H1 (cell line): ENCODE results near the gene HINT3. TPM values are rescaled to one million over a fixed set of nuclear protein-coding genes. Genes with fewer than 3 reads are reported as not detected.

Experiments
- CTCF ChIA-PET: fragments of 300-600 bp; sonication (Branson Sonifier 250); formaldehyde crosslinking; loops from one replicate; lab custom pipeline; 2021; ENCODE audit not compliant: partially characterized antibody; lab: Charles Lee
- POLR2A ChIA-PET: fragments of 300-600 bp; sonication (Branson Sonifier 250); formaldehyde crosslinking; loops from one replicate; lab custom pipeline; 2021; ENCODE audit warnings: inconsistent platforms; ENCODE audit not compliant: partially characterized antibody; lab: Charles Lee
- DNase-seq, 2 experiments: peaks; one replicate each; pipeline versions ENCODE4 v3.0.0 to v3.0.0-alpha.2; 2010 to 2022; ENCODE audit warnings: low spot score in 2 of 2, low read depth in 1 of 2, mixed read lengths in 1 of 2
- FAIRE-seq: peaks from 2 replicates; lab custom pipeline; 2011; peaks lifted over from hg19 to GRCh38; lab: Jason Lieb, UNC
- H2AFZ ChIP-seq: 2 replicates; pipeline ENCODE4 v1.8.1; 2012; ENCODE audit warnings: low read length, inconsistent platforms
- H2AK5ac ChIP-seq: 2 replicates; pipeline ENCODE4 v1.6.1; 2013; ENCODE audit warnings: low read depth, low read length
- H2BK120ac ChIP-seq: replicated peaks from 2 replicates; pipeline ENCODE3; 2013; ENCODE audit warnings: low read depth, low read length, inconsistent platforms
- H2BK12ac ChIP-seq: 2 replicates; pipeline ENCODE4 v1.6.1; 2013; ENCODE audit warnings: low read depth, low read length
- H2BK15ac ChIP-seq: 2 replicates; pipeline ENCODE4 v1.6.1; 2013; ENCODE audit warnings: low read length
- H2BK20ac ChIP-seq: 2 replicates; pipeline ENCODE4 v1.6.1; 2013; ENCODE audit warnings: low read length
- H2BK5ac ChIP-seq: 2 replicates; pipeline ENCODE4 v1.6.1; 2013; ENCODE audit warnings: low read depth, low read length
- H3K14ac ChIP-seq: 2 replicates; pipeline ENCODE4 v1.6.1; 2013; ENCODE audit warnings: inconsistent platforms; ENCODE audit not compliant: insufficient read length
- H3K18ac ChIP-seq: 2 replicates; pipeline ENCODE4 v1.6.1; 2013; ENCODE audit warnings: low read length; ENCODE audit errors: extremely low read depth
- H3K23ac ChIP-seq: 2 replicates; pipeline ENCODE4 v1.6.1; 2013; ENCODE audit warnings: inconsistent platforms; ENCODE audit not compliant: insufficient read length
- H3K23me2 ChIP-seq: 2 replicates; pipeline ENCODE4 v1.6.1; 2013; ENCODE audit warnings: low read depth, low read length
- H3K27ac ChIP-seq: 2 replicates; pipeline ENCODE4 v1.6.1; 2011; ENCODE audit warnings: low read depth, low read length, inconsistent platforms
- H3K27me3 ChIP-seq, 4 experiments: replicated peaks in 1 of 4; 1 replicate in 1 of 4; 2 replicates in 3 of 4; pipeline versions ENCODE4 v1.6.1 to v1.8.1; 2011 to 2013; ENCODE audit warnings: low read length in 3 of 4, mild to moderate bottlenecking in 3 of 4, inconsistent platforms in 2 of 4, mixed read lengths in 2 of 4, moderate library complexity in 1 of 4; ENCODE audit not compliant: control insufficient read depth in 3 of 4, insufficient read depth in 3 of 4; ENCODE audit errors: extremely low read depth in 1 of 4
- H3K36me3 ChIP-seq, 4 experiments: 2 replicates each; pipeline versions ENCODE4 v1.6.1 to v1.8.1; 2011 to 2013; ENCODE audit warnings: mild to moderate bottlenecking in 4 of 4, low read length in 3 of 4, moderate library complexity in 2 of 4, control low read depth in 1 of 4, inconsistent platforms in 1 of 4; ENCODE audit not compliant: insufficient read depth in 4 of 4, control insufficient read depth in 2 of 4
- H3K4ac ChIP-seq: replicated peaks from 2 replicates; pipeline ENCODE3; 2013; ENCODE audit warnings: low read length, low read depth, mixed read lengths, inconsistent platforms; ENCODE audit not compliant: insufficient read length
- H3K4me1 ChIP-seq, 4 experiments: replicated peaks in 1 of 4; 1 replicate in 1 of 4; 2 replicates in 3 of 4; pipeline versions ENCODE4 v1.6.1 to v1.8.1; 2011 to 2013; ENCODE audit warnings: low read length in 3 of 4, inconsistent platforms in 2 of 4, mixed read lengths in 1 of 4; ENCODE audit not compliant: insufficient read depth in 4 of 4, control insufficient read depth in 3 of 4
- H3K4me2 ChIP-seq, 2 experiments: 2 replicates each; pipeline versions ENCODE4 v1.6.1 to v1.8.1; 2011 to 2013; ENCODE audit warnings: low read depth in 2 of 2, low read length in 2 of 2, control low read depth in 1 of 2, inconsistent platforms in 1 of 2, mild to moderate bottlenecking in 1 of 2; ENCODE audit not compliant: insufficient read depth in 1 of 2
- H3K4me3 ChIP-seq, 4 experiments: fragments of 200-600, 300-600 bp in 1 of 4; sonication (generic), shearing (Covaris generic), sonication (Bioruptor Twin) in 1 of 4; 2 replicates each; pipeline versions ENCODE4 v1.5.1 to v1.8.1; 2011 to 2016; ENCODE audit warnings: low read length in 4 of 4, low read depth in 3 of 4, control low read depth in 2 of 4, inconsistent platforms in 2 of 4, mild to moderate bottlenecking in 2 of 4, mixed read lengths in 1 of 4, moderate library complexity in 1 of 4; ENCODE audit not compliant: insufficient read depth in 2 of 4; ENCODE audit errors: extremely low read depth in 1 of 4
- H3K56ac ChIP-seq: replicated peaks from 2 replicates; pipeline ENCODE3; 2013; ENCODE audit warnings: low read depth, mild to moderate bottlenecking, mixed read lengths, low read length, inconsistent platforms; ENCODE audit not compliant: insufficient read length
- H3K79me1 ChIP-seq: 2 replicates; pipeline ENCODE4 v1.6.1; 2013; ENCODE audit warnings: low read depth, low read length, control low read depth
- H3K79me2 ChIP-seq, 2 experiments: 2 replicates each; pipeline versions ENCODE4 v1.6.1 to v1.8.1; 2012 to 2013; ENCODE audit warnings: low read length in 2 of 2, mild to moderate bottlenecking in 2 of 2, inconsistent platforms in 1 of 2; ENCODE audit not compliant: insufficient read depth in 2 of 2, control insufficient read depth in 1 of 2
- H3K9ac ChIP-seq, 4 experiments: replicated peaks in 1 of 4; 1 replicate in 1 of 4; 2 replicates in 3 of 4; pipeline versions ENCODE4 v1.6.1 to v1.8.1; 2011 to 2013; ENCODE audit warnings: low read depth in 3 of 4, low read length in 3 of 4, control low read depth in 2 of 4, mild to moderate bottlenecking in 2 of 4, moderate library complexity in 2 of 4, inconsistent platforms in 1 of 4; ENCODE audit errors: extremely low read depth in 1 of 4
- H3K9me3 ChIP-seq, 2 experiments: 2 replicates each; pipeline versions ENCODE4 v1.6.1 to v1.8.1; 2012 to 2013; ENCODE audit warnings: mild to moderate bottlenecking in 2 of 2, moderate library complexity in 2 of 2, control low read depth in 1 of 2, inconsistent platforms in 1 of 2, low read depth in 1 of 2, low read length in 1 of 2, mixed read lengths in 1 of 2; ENCODE audit not compliant: insufficient read depth in 2 of 2
- H4K20me1 ChIP-seq, 2 experiments: replicated peaks in 1 of 2; 2 replicates each; pipeline versions ENCODE3 to v1.8.1; 2011 to 2013; ENCODE audit warnings: inconsistent platforms in 2 of 2, low read length in 2 of 2, mild to moderate bottlenecking in 1 of 2; ENCODE audit not compliant: insufficient read depth in 2 of 2, control insufficient read depth in 1 of 2
- H4K5ac ChIP-seq: 2 replicates; pipeline ENCODE4 v1.6.1; 2013; ENCODE audit warnings: low read length, low read depth, mixed read lengths, inconsistent platforms; ENCODE audit not compliant: insufficient read length
- H4K8ac ChIP-seq: 2 replicates; pipeline ENCODE4 v1.8.0; 2013; ENCODE audit warnings: mild to moderate bottlenecking, moderate library complexity, low read length, inconsistent platforms; ENCODE audit not compliant: insufficient read depth; ENCODE audit errors: extremely low read depth
- H4K91ac ChIP-seq: replicated peaks from 2 replicates; pipeline ENCODE3; 2013; ENCODE audit warnings: low read length, mixed read lengths, inconsistent platforms; ENCODE audit not compliant: insufficient read length
- ASH2L ChIP-seq: fragments of 200-600, 300-600 bp; sonication (generic); IDR thresholded peaks from one replicate; pipeline ENCODE4 v1.7.1; 2017; ENCODE audit warnings: low read length
- CHD1 ChIP-seq: IDR thresholded peaks from 2 replicates; pipeline ENCODE4 v1.6.1; 2012; ENCODE audit warnings: low read depth, low read length, improper control_type of control experiment
- CHD2 ChIP-seq: IDR thresholded peaks from 2 replicates; pipeline ENCODE4 v1.6.1; 2012; ENCODE audit warnings: low read length, improper control_type of control experiment
- GABPA ChIP-seq: IDR thresholded peaks from 2 replicates; pipeline ENCODE4 v1.6.1; 2011; ENCODE audit warnings: mild to moderate bottlenecking, low read length, moderate library complexity, borderline replicate concordance; ENCODE audit not compliant: insufficient read depth
- HDAC2 ChIP-seq, 2 experiments: fragments of 300-600 bp in 1 of 2; sonication (generic) in 1 of 2; IDR thresholded peaks; 2 replicates each; pipeline ENCODE4 v1.6.1; 2011 to 2012; ENCODE audit warnings: low read depth in 2 of 2, low read length in 2 of 2, mild to moderate bottlenecking in 2 of 2, moderate library complexity in 2 of 2, borderline replicate concordance in 1 of 2, inconsistent platforms in 1 of 2
- JUN ChIP-seq: IDR thresholded peaks from 2 replicates; pipeline ENCODE4 v1.6.1; 2011; ENCODE audit warnings: low read depth, mild to moderate bottlenecking, improper control_type of control experiment, low read length
- JUND ChIP-seq: IDR thresholded peaks from 2 replicates; pipeline ENCODE4 v1.6.1; 2011; ENCODE audit warnings: mild to moderate bottlenecking, improper control_type of control experiment, low read length
- KDM1A ChIP-seq: fragments of 200-600, 300-600 bp; sonication (generic); IDR thresholded peaks from 2 replicates; pipeline ENCODE4 v1.7.1; 2016; ENCODE audit warnings: mild to moderate bottlenecking, low read length, borderline replicate concordance
- MAFK ChIP-seq: IDR thresholded peaks from 2 replicates; pipeline ENCODE4 v1.6.1; 2012; ENCODE audit warnings: low read depth, mild to moderate bottlenecking, improper control_type of control experiment, low read length
- RAD21 ChIP-seq, 2 experiments: IDR thresholded peaks in 1 of 2; conservative IDR thresholded peaks in 1 of 2; 2 replicates each; pipeline ENCODE4 v1.6.1; 2011; ENCODE audit warnings: low read depth in 2 of 2, low read length in 2 of 2, improper control_type of control experiment in 1 of 2, inconsistent platforms in 1 of 2, mild to moderate bottlenecking in 1 of 2, moderate library complexity in 1 of 2
- SAP30 ChIP-seq: fragments of 300-600 bp; sonication (generic); IDR thresholded peaks from 2 replicates; pipeline ENCODE4 v1.7.1; 2012; ENCODE audit warnings: low read length, moderate library complexity, mild to moderate bottlenecking, inconsistent platforms; ENCODE audit not compliant: insufficient read depth, insufficient replicate concordance
- SP4 ChIP-seq: IDR thresholded peaks from 2 replicates; pipeline ENCODE4 v1.6.1; 2012; ENCODE audit warnings: low read length, inconsistent platforms
- SRF ChIP-seq: IDR thresholded peaks from 2 replicates; pipeline ENCODE4 v1.6.1; 2011; ENCODE audit warnings: mild to moderate bottlenecking, low read depth, low read length, moderate library complexity
- TAF1 ChIP-seq: IDR thresholded peaks from 2 replicates; pipeline ENCODE4 v1.6.1; 2011; ENCODE audit warnings: mild to moderate bottlenecking, low read depth, low read length
- WGBS, 2 experiments: shearing (Covaris generic) in 1 of 2; methylation state at CpG; one replicate each; pipeline versions ENCODE4 v1.1.6 to v1.1.7; 2013 to 2015; ENCODE audit warnings: low lambda C conversion rate in 2 of 2, mixed read lengths in 2 of 2, inconsistent platforms in 1 of 2, low coverage in 1 of 2, missing lambda C conversion rate in 1 of 2; ENCODE audit not compliant: insufficient replicate concordance in 2 of 2, insufficient coverage in 1 of 2, insufficient read length in 1 of 2; ENCODE audit errors: extremely low coverage in 1 of 2, missing lambda C conversion rate in 1 of 2; 5-methylcytosine and 5-hydroxymethylcytosine counted together
- polyA plus RNA-seq, 7 experiments: library from polyadenylated mRNA; depleted of rRNA in 3 of 7; stranded (reverse) in 5 of 7; unstranded in 2 of 7; fragments of >200 nt in 5 of 7; fragments of 200-250 nt in 2 of 7; gene quantifications; 1 replicate in 5 of 7; 2 replicates in 1 of 7; 4 replicates in 1 of 7; pipeline versions ENCODE4 v1.2.1 to v1.2.3, GENCODE V29; 2011 to 2013; ENCODE audit warnings: missing spikeins in 2 of 7, mixed read lengths in 2 of 7
- total RNA-seq: library from RNA; stranded (reverse); fragmentation: NEBNext Ultra II Directional; extraction: Animal tissue kit (Norgen Biotek cat#: 25700); gene quantifications from 2 replicates; pipeline ENCODE4 v1.2.1, GENCODE V29; 2021
- TF ChIP-seq, protein P1 (sequence below): IDR thresholded peaks from 2 replicates; pipeline ENCODE4 v1.6.1; 2012; ENCODE audit warnings: inconsistent platforms

Gene HINT3
- total and polyA plus RNA-seq, 2 of the 8 experiments (the other 6 are each of a cell fraction or from before 2014, with no cell fraction given): 1.2 to 7.8 TPM

DNA sequence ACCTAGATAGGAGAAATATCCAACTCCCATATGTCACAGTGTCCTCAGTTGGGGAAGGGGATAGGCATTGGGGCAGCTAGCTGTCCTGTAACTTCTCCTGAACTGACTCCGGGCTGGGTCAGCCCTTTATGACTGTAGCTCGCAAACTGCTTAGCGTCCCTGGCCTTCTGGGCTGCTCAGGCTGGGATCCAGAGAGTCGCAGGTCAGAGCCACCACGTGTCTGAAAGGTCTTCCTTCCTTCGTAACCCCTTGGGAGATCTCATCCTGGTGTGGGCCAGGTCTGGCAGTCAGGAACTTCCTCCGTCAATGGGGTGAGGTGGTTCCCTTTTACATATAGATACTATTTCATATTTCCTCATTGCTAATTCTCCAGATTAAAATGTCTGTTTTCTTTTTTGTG lies 28.8 kb upstream of the HINT3 start:
- ChIA-PET CTCF (no interaction called here), POLR2A (no interaction called here)
- H3K9me3 ChIP-seq: no peaks in the 10 kb centered on the region
- no peak overlapping the region for H3K23ac ChIP-seq
- H2BK15ac ChIP-seq: no peak overlapping the region
- no peak overlapping the region for H2BK5ac ChIP-seq
- 90% methylated on average over 7 of the region's 7 CpGs; no CpG with 5 or more reads in 1 of the 2 experiments for WGBS, 2 experiments
- no peak for FAIRE-seq
- H3K4me1 ChIP-seq: no peaks in the 10 kb centered on the region
- H3K18ac ChIP-seq: no peak overlapping the region
- no peak overlapping the region for H4K91ac ChIP-seq
- H3K27ac ChIP-seq: no peak overlapping the region
- no peaks in the 10 kb centered on the region for H3K23me2 ChIP-seq
- DNase-seq: no peak
- H3K4ac ChIP-seq: no peak overlapping the region
- H3K27me3 ChIP-seq: no peaks in the 10 kb centered on the region
- H3K36me3 ChIP-seq: peaks cover 0 to 7% (median 0%) of the 10 kb centered on the region in 4 experiments; a peak in 2 of 8 replicates
- no peaks in the 10 kb centered on the region for H4K20me1 ChIP-seq
- no peak overlapping the region for H4K8ac ChIP-seq
- no peak overlapping the region for H3K4me3 ChIP-seq
- no peak overlapping the region for H2AK5ac ChIP-seq
- H3K9ac ChIP-seq: no peak overlapping the region
- no peak overlapping the region for H3K14ac ChIP-seq
- no peak overlapping the region for H2BK12ac ChIP-seq
- no peak overlapping the region for H4K5ac ChIP-seq
- H3K79me1 ChIP-seq: no peaks in the 10 kb centered on the region
- no peak overlapping the region for H2AFZ ChIP-seq
- no peak overlapping the region for H2BK120ac ChIP-seq
- no peak overlapping the region for H3K56ac ChIP-seq
- no peak overlapping the region for H3K4me2 ChIP-seq
- H3K79me2 ChIP-seq: no peaks in the 10 kb centered on the region
- no peak overlapping the region for H2BK20ac ChIP-seq
- TF ChIP-seq KDM1A (no peak), SAP30 (no peak), MAFK (no peak), HDAC2 (IDR thresholded peaks at IDR 0.05; ENCODE audit: borderline replicate concordance in 1 of 2, low read depth in 2 of 2, low read length in 2 of 2) (no peak), JUND (no peak), SP4 (no peak), ASH2L (no peak), CHD1 (no peak), GABPA (no peak), SRF (no peak), TAF1 (no peak), JUN (no peak), RAD21 (IDR thresholded peaks at IDR 0.05 in 1 of 2, conservative IDR thresholded peaks at IDR 0.05 in 1 of 2; ENCODE audit: low read depth in 2 of 2, low read length in 2 of 2) (no peak), CHD2 (no peak)
- TF ChIP-seq, protein P1, sequence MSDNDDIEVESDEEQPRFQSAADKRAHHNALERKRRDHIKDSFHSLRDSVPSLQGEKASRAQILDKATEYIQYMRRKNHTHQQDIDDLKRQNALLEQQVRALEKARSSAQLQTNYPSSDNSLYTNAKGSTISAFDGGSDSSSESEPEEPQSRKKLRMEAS: no peak
